Ishikawa (cell line): ENCODE measurements around the gene VMO1.

ENCODE experiments used
- CEBPB ChIP-seq: IDR thresholded peaks from 2 replicates; pipeline ENCODE4 v1.6.1; 2012
- CREB1 ChIP-seq: IDR thresholded peaks from 2 replicates; pipeline ENCODE4 v1.6.1; 2012; ENCODE audit warnings: low read depth
- EGR1 ChIP-seq: IDR thresholded peaks from 2 replicates; pipeline ENCODE4 v1.6.1; 2012
- EP300 ChIP-seq: IDR thresholded peaks from 2 replicates; pipeline ENCODE4 v1.6.1; 2012; ENCODE audit warnings: borderline replicate concordance
- FOXM1 ChIP-seq: IDR thresholded peaks from 2 replicates; pipeline ENCODE4 v1.6.1; 2012; ENCODE audit warnings: low read depth, borderline replicate concordance
- NFIC ChIP-seq: IDR thresholded peaks from 2 replicates; pipeline ENCODE4 v1.6.1; 2012
- RAD21 ChIP-seq: IDR thresholded peaks from 2 replicates; pipeline ENCODE4 v1.6.1; 2012; ENCODE audit warnings: low read depth
- REST ChIP-seq: IDR thresholded peaks from 2 replicates; pipeline ENCODE4 v1.6.1; 2012; ENCODE audit warnings: low read depth, mild to moderate bottlenecking
- TAF1 ChIP-seq: IDR thresholded peaks from 2 replicates; pipeline ENCODE4 v1.6.1; 2012; ENCODE audit warnings: low read depth, mild to moderate bottlenecking
- TCF12 ChIP-seq: IDR thresholded peaks from 2 replicates; pipeline ENCODE4 v1.6.1; 2012; ENCODE audit warnings: low read depth
- TEAD4 ChIP-seq: IDR thresholded peaks from 2 replicates; pipeline ENCODE4 v1.6.1; 2012
- USF1 ChIP-seq: IDR thresholded peaks from 2 replicates; pipeline ENCODE4 v1.6.1; 2012
- YY1 ChIP-seq: IDR thresholded peaks from 2 replicates; pipeline ENCODE4 v1.6.1; 2012; ENCODE audit warnings: low read depth
- ZBTB7A ChIP-seq: IDR thresholded peaks from 2 replicates; pipeline ENCODE4 v1.6.1; 2012; ENCODE audit warnings: low read depth
- TF ChIP-seq, protein P1 (sequence below): IDR thresholded peaks from 2 replicates; pipeline ENCODE4 v1.6.1; 2012

Gene VMO1

DNA sequence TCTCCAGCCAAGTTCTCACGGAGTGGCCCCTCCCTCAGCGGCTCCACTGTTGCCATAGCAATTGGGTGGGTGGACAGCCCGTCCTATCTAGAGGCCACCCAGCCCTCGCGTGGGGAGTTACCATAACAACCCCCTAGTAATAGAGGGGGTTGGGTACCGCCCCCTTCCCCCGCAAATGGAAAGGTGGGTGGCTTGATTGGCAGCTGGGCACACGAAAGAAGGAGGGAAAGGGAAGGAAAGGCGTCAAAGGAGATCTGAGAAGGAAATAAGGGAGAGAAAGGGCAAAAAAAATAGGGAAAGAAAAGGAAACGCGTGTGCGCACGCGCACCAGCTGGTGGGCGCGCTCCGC is 46.6 kb upstream of the VMO1 start:
- TF ChIP-seq, protein P1, sequence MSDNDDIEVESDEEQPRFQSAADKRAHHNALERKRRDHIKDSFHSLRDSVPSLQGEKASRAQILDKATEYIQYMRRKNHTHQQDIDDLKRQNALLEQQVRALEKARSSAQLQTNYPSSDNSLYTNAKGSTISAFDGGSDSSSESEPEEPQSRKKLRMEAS, result peak; percentile 66; the same call in 1 of the 2 replicates

DNA sequence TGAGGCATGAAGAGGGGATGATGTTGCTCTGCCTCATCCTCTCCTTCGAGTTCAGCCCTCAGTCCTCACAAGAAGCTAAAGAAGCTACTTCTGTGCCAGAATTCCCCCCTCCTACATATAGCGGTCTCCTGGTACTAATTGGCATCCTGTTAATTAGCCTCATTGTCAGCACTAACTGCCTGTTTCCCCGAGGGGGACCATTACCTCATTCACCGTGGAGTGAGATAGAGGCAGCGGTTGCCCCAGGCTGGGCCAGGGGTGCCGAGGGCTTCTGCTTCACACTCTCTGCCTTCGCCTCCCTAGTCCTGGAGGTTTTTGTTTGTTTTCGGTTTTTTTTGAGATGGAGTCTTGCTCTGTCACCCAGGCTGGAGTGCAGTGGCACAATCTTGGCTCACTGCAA is 41.2 kb upstream of the VMO1 start:
- TF ChIP-seq CREB1 (no peak), RAD21 (no peak), TEAD4 (no peak), ZBTB7A (no peak), EGR1 (no peak), YY1 (no peak), TCF12 (no peak), EP300 (no peak), REST (no peak), FOXM1 (no peak), CEBPB (no peak)
- TF ChIP-seq, protein P1, result no peak

DNA sequence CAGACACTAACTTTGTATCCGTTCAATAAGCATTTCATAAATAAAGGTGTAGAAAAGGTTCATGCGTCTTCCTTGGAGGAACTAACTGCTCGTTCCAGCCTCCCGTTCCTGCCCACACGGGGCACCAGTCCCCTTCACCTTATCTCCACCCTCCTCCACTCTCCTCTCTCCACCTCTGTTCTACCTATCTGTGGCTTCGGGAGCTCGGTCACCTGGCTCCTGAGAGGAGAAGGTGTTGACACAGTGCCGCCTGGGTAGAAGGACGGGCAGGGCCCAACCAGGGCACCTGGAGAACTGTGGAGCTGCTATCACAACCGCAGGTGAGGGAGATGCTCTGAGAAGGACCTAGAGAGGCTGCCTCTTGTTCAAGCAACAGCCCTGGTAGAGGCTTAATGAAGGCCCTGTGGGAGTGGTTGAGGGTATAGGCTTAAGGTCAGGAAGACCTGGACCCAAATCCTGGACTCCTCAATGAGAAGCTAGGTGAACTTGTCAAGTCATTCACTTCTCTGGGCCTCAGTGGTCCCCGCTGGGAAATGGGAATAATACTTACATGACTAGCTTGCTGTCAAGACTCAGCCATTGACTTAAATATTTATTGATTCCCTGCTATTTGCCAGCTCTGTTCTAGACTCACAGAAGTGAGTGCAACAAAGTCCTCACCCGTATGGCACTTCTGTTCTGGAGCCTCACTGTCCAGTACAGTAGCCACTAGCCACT is 37.4 kb upstream of the VMO1 start:
- TF ChIP-seq NFIC, result no peak
- TF ChIP-seq REST, result no peak
- TF ChIP-seq CREB1, result no peak
- TF ChIP-seq EP300, result no peak
- TF ChIP-seq CEBPB, result no peak
- no peak for TF ChIP-seq ZBTB7A
- TF ChIP-seq TEAD4, result no peak
- TF ChIP-seq, protein P1, result no peak
- TF ChIP-seq EGR1, result no peak
- no peak for TF ChIP-seq USF1
- no peak for TF ChIP-seq YY1
- TF ChIP-seq TAF1, result no peak
- no peak for TF ChIP-seq TCF12
- TF ChIP-seq RAD21, result no peak
- no peak for TF ChIP-seq FOXM1

DNA sequence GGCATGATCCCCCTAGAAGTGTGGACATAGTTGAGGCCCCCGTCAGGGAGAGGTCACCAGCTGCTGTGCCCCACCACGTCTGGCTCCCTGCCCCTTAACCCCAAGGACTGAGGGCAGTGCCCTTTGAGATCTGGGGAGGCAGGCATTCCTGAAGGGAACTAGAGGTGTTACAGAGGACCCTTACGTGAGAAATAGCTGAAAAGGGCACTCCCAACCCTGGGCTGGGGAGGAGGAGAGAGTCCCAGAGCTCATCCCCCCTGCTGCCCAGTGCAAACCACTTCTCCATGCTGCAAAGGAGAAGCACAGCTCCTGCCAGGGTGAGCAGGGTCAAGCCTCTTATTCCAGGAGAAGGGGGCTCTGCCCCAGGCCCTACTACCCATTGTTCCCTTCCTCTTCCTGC is 36.7 kb upstream of the VMO1 start:
- no peak for TF ChIP-seq REST

- TF ChIP-seq EP300, result no peak
- no peak for TF ChIP-seq TEAD4
- TF ChIP-seq, protein P1, result no peak
- TF ChIP-seq TCF12, result no peak
- TF ChIP-seq RAD21, result no peak
- TF ChIP-seq ZBTB7A, result no peak
- no peak for TF ChIP-seq CREB1
- no peak for TF ChIP-seq YY1
- no peak for TF ChIP-seq TAF1
- no peak for TF ChIP-seq FOXM1
- no peak for TF ChIP-seq CEBPB
- no peak for TF ChIP-seq REST
Measured at GRCh38 chr17:4818276-4818675, 32.1 kb upstream of the VMO1 start.
